K562 (cell line): ENCODE data around the gene LCN1. TPM values are rescaled to one million over a fixed set of nuclear protein-coding genes. Genes with fewer than 3 reads are reported as not detected.

Source experiments
- ATAC-seq: fragments of 200-7000 bp; cut with Tn5 transposase; 3 replicates; pipeline ENCODE4 v1.9.1; 2020; ENCODE audit warnings: moderate library complexity
- BruUV-seq: library from RNA; stranded (reverse); fragments of 400-500 nt; replicated peaks from 2 replicates; lab custom pipeline; 2021; lab: Mats Ljungman, UMichigan
- CTCF ChIA-PET: fragments of 300-600 bp; formaldehyde crosslinking; extraction: SDS; loops from one replicate; lab custom pipeline; 2021; ENCODE audit warnings: low intra/inter-chr PET ratio; lab: Yijun Ruan, JAX
- POLR2A ChIA-PET: fragments of 300-600, 350-650 bp; sonication (Branson Sonifier 250); formaldehyde crosslinking; extraction: SDS; loops from one replicate; lab custom pipeline; 2021; ENCODE audit warnings: antibody characterized with exemption, inconsistent platforms; lab: Yijun Ruan, JAX
- DNase-seq, 4 experiments: peaks; one replicate each; pipeline versions ENCODE4 v3.0.0 to v3.0.0-alpha.2; 2011 to 2018; ENCODE audit warnings: low spot score in 3 of 4, mixed read lengths in 3 of 4; ENCODE audit errors: extremely low read depth in 1 of 4
- FAIRE-seq: peaks from 2 replicates; lab custom pipeline; 2011; peaks lifted over from hg19 to GRCh38; lab: Jason Lieb, UNC
- H2AFZ ChIP-seq: 2 replicates; pipeline ENCODE4 v1.6.0; 2011; ENCODE audit warnings: low read depth, low read length, control low read depth, inconsistent platforms
- H3K27ac ChIP-seq: fragments of 200-600 bp; 3 replicates; pipeline ENCODE4 v1.8.0; 2011; ENCODE audit warnings: low read depth, mild to moderate bottlenecking, control low read depth, inconsistent platforms, low read length, moderate library complexity, mixed read lengths; ENCODE audit errors: extremely low read depth
- H3K27me3 ChIP-seq, 2 experiments: fragments of 300-600 bp in 1 of 2; 2 replicates in 1 of 2; 3 replicates in 1 of 2; pipeline versions ENCODE4 v1.6.0 to v1.8.0; 2011; ENCODE audit warnings: inconsistent platforms in 2 of 2, low read length in 2 of 2, mild to moderate bottlenecking in 1 of 2, mixed read lengths in 1 of 2, moderate library complexity in 1 of 2; ENCODE audit not compliant: control insufficient read depth in 2 of 2, insufficient read depth in 2 of 2
- H3K36me3 ChIP-seq: fragments of 300-600 bp; 3 replicates; pipeline ENCODE4 v1.8.0; 2011; ENCODE audit warnings: mild to moderate bottlenecking, low read length, inconsistent platforms; ENCODE audit not compliant: control insufficient read depth, insufficient read depth
- H3K4me1 ChIP-seq, 2 experiments: fragments of 200-600 bp in 1 of 2; replicated peaks in 1 of 2; 2 replicates in 1 of 2; 3 replicates in 1 of 2; pipeline versions ENCODE4 v1.5.1 to v1.8.0; 2011; ENCODE audit warnings: inconsistent platforms in 2 of 2, low read length in 2 of 2, mild to moderate bottlenecking in 1 of 2, mixed read lengths in 1 of 2, moderate library complexity in 1 of 2; ENCODE audit not compliant: control insufficient read depth in 2 of 2, insufficient read depth in 2 of 2
- H3K4me2 ChIP-seq: 2 replicates; pipeline ENCODE4 v1.6.1; 2011; ENCODE audit warnings: low read length, control low read depth, inconsistent platforms, mixed read lengths; ENCODE audit not compliant: insufficient read depth
- H3K4me3 ChIP-seq: fragments of 200-600 bp; sonication (generic), shearing (Covaris generic); 2 replicates; pipeline ENCODE4 v1.5.1; 2016; ENCODE audit warnings: control low read depth, inconsistent platforms
- H3K79me2 ChIP-seq: fragments of 200-600 bp; 3 replicates; pipeline ENCODE4 v1.8.0; 2011; ENCODE audit warnings: low read length, inconsistent platforms; ENCODE audit not compliant: control insufficient read depth, insufficient read depth
- H3K9ac ChIP-seq, 2 experiments: 2 replicates each; pipeline versions ENCODE4 v1.6.0 to v1.6.1; 2011; ENCODE audit warnings: low read depth in 2 of 2, low read length in 2 of 2, control low read depth in 1 of 2, inconsistent platforms in 1 of 2, mild to moderate bottlenecking in 1 of 2, mixed read lengths in 1 of 2; ENCODE audit not compliant: insufficient read depth in 1 of 2
- H3K9me1 ChIP-seq: one replicate; pipeline ENCODE4 v1.6.0; 2011; ENCODE audit warnings: inconsistent platforms, mild to moderate bottlenecking, low read length, moderate library complexity; ENCODE audit not compliant: control insufficient read depth, insufficient read depth
- H3K9me3 ChIP-seq: replicated peaks from 2 replicates; pipeline ENCODE4 v1.5.1; 2011; ENCODE audit warnings: low read depth, low read length, inconsistent platforms; ENCODE audit not compliant: control insufficient read depth, insufficient read depth
- H4K20me1 ChIP-seq: replicated peaks from 2 replicates; pipeline ENCODE4 v1.6.1; 2011; ENCODE audit warnings: low read length, inconsistent platforms, mixed read lengths; ENCODE audit not compliant: control insufficient read depth, insufficient read depth
- BCLAF1 ChIP-seq, 2 experiments: fragments of 450-650 bp in 1 of 2; IDR thresholded peaks; 2 replicates each; pipeline ENCODE4 v1.6.1; 2011 to 2017; ENCODE audit warnings: low read depth in 2 of 2, antibody characterized with exemption in 1 of 2, borderline replicate concordance in 1 of 2, low read length in 1 of 2, mild to moderate bottlenecking in 1 of 2, mixed read lengths in 1 of 2; ENCODE audit not compliant: control insufficient read depth in 1 of 2
- BRD9 ChIP-seq: fragments of 450-650 bp; IDR thresholded peaks from 2 replicates; pipeline ENCODE4 v1.6.1; 2018; ENCODE audit warnings: low read depth; ENCODE audit not compliant: partially characterized antibody
- ELK1 ChIP-seq: sonication (generic); formaldehyde crosslinking; IDR thresholded peaks from 2 replicates; pipeline ENCODE4 v1.8.1; 2022; ENCODE audit warnings: missing genetic modification reagents
- GABPB1 ChIP-seq: sonication (generic); formaldehyde crosslinking; IDR thresholded peaks from 2 replicates; pipeline ENCODE4 v1.8.0; 2022; ENCODE audit warnings: mild to moderate bottlenecking, missing genetic modification reagents
- GATAD2B ChIP-seq: fragments of 450-650 bp; IDR thresholded peaks from 2 replicates; pipeline ENCODE4 v1.6.1; 2017; ENCODE audit warnings: mild to moderate bottlenecking, borderline replicate concordance
- HMG20A ChIP-seq: fragments of 450-650 bp; formaldehyde crosslinking; conservative IDR thresholded peaks from 2 replicates; pipeline ENCODE4 v1.4.0; 2020; ENCODE audit warnings: mild to moderate bottlenecking, mixed read lengths
- KDM2B ChIP-seq: fragments of 250-450 bp; sonication (Bioruptor Pico); IDR thresholded peaks from 2 replicates; pipeline ENCODE4 v1.8.0; 2021; ENCODE audit warnings: mild to moderate bottlenecking, moderate library complexity
- KDM4B ChIP-seq, 2 experiments: fragments of 450-650 bp in 1 of 2; sonication (generic) in 1 of 2; IDR thresholded peaks; 2 replicates each; pipeline ENCODE4 v1.6.1; 2016 to 2017; ENCODE audit warnings: borderline replicate concordance in 2 of 2, antibody characterized with exemption in 1 of 2, low read depth in 1 of 2, mild to moderate bottlenecking in 1 of 2
- KLF10 ChIP-seq: fragments of 250-450 bp; sonication (Bioruptor Pico); IDR thresholded peaks from 2 replicates; pipeline ENCODE4 v1.6.1; 2021; ENCODE audit warnings: matching md5 sums
- KLF6 ChIP-seq: fragments of 250-450 bp; sonication (Bioruptor Pico); IDR thresholded peaks from 2 replicates; pipeline ENCODE4 v1.4.0; 2020; ENCODE audit warnings: mild to moderate bottlenecking, moderate library complexity, borderline replicate concordance
- MYC ChIP-seq, 2 experiments: fragments of 250-450 bp in 1 of 2; sonication (Bioruptor Pico) in 1 of 2; IDR thresholded peaks; 2 replicates each; pipeline versions ENCODE4 v1.5.1 to v1.6.1; 2012 to 2021; ENCODE audit warnings: low read depth in 2 of 2, borderline replicate concordance in 1 of 2, improper control_type of control experiment in 1 of 2, low read length in 1 of 2, mild to moderate bottlenecking in 1 of 2, moderate library complexity in 1 of 2
- PURB ChIP-seq: sonication (generic); formaldehyde crosslinking; IDR thresholded peaks from 2 replicates; pipeline ENCODE4 v1.9.0; 2021; ENCODE audit warnings: low read depth, mild to moderate bottlenecking, missing genetic modification reagents
- RFX7 ChIP-seq: fragments of 250-450 bp; sonication (Bioruptor Pico); IDR thresholded peaks from 2 replicates; pipeline ENCODE4 v1.5.1; 2021; ENCODE audit warnings: mild to moderate bottlenecking
- TRIM28 ChIP-seq: fragments of 450-650 bp; IDR thresholded peaks from 2 replicates; pipeline ENCODE4 v1.6.1; 2017
- ZNF197 ChIP-seq: fragments of 200-800 bp; sonication (Bioruptor generic); IDR thresholded peaks from 2 replicates; pipeline ENCODE4 v1.6.1; 2016; ENCODE audit warnings: low read depth, missing genetic modification characterization, missing compliant biosample characterization
- ZNF23 ChIP-seq: fragments of 250-450 bp; sonication (Bioruptor Pico); IDR thresholded peaks from 2 replicates; pipeline ENCODE4 v1.4.0; 2020; ENCODE audit warnings: mild to moderate bottlenecking
- WGBS: fragments of 100-300 bp; shearing (Covaris generic); methylation state at CpG from one replicate; pipeline ENCODE4 v1.1.6; 2016; ENCODE audit warnings: low coverage, mixed read lengths; ENCODE audit not compliant: insufficient coverage; ENCODE audit errors: missing lambda C conversion rate; 5-methylcytosine and 5-hydroxymethylcytosine counted together
- in situ Hi-C: fragments of 300-500 bp; cut with MboI; formaldehyde crosslinking; loops from 4 replicates; pipeline ENCODE4 v1.15.0; 2018; ENCODE audit warnings: inconsistent platforms, mixed read lengths
- intact Hi-C: fragments of 100-400 bp; cut with micrococcal nuclease; formaldehyde crosslinking; loops from 2 replicates; pipeline ENCODE4 v1.14.2; 2022
- polyA plus RNA-seq, 8 experiments: library from polyadenylated mRNA; depleted of rRNA in 4 of 8; stranded (reverse) in 5 of 8; unstranded in 3 of 8; fragments of >200 nt; fragmentation: Nextera tagmentation in 2 of 8; fragmentation: Illumina TruSeq in 1 of 8; extraction: Ambion mirVana in 2 of 8; extraction: Trizol in 1 of 8; gene quantifications; 2 replicates each; pipeline versions ENCODE4 v1.2.1 to v1.2.3, GENCODE V29; 2011 to 2014; ENCODE audit warnings: inconsistent platforms in 1 of 8, missing spikeins in 1 of 8
- total RNA-seq, 7 experiments: library from RNA; depleted of rRNA in 6 of 7; stranded (reverse); fragments of >200 nt in 6 of 7; fragmentation: Illumina TruSeq in 2 of 7; extraction: Trizol in 2 of 7; gene quantifications; 2 replicates each; pipeline versions ENCODE4 v1.2.1 to v1.2.3, GENCODE V29; 2011 to 2021; ENCODE audit warnings: low replicate concordance in 1 of 7

The LCN1 gene
- total and polyA plus RNA-seq, 9 of the 15 experiments (the other 6 are each of a cell fraction or from before 2014, with no cell fraction given) = not detected

- peak overlapping the region; percentile 73 for H3K27ac ChIP-seq
- BruUV-seq = no TSS peak
- 1% methylated on average over 39 of the region's 76 CpGs for WGBS
- peak; percentile 77 for FAIRE-seq
- in situ Hi-C loops (no loop called here), intact Hi-C loops (no loop called here)
- H2AFZ ChIP-seq = peak overlapping the region; percentile 85
- peaks cover 21% of the 10 kb centered on the region; the same call in 1 of the 3 replicates for H3K36me3 ChIP-seq
- H3K4me3 ChIP-seq = peak overlapping the region; percentile 68
- peak; percentile 86 for ATAC-seq
- ChIA-PET CTCF (no interaction called here), POLR2A (interaction anchor here (0.6 to 2.8 kb wide), 7 partner anchors 10 to 109 kb away, joined by 3 to 13 read pairs (median 3); no protein-coding TSS in a partner anchor)
- no peaks in the 10 kb centered on the region for H3K27me3 ChIP-seq
- H3K9ac ChIP-seq = peak overlapping the region; percentile 75 to 96
- peaks cover 23% of the 10 kb centered on the region for H3K79me2 ChIP-seq
- peak; percentile 56 to 70 (median 56) for DNase-seq
- no peaks in the 10 kb centered on the region for H3K9me1 ChIP-seq
- H3K9me3 ChIP-seq = no peaks in the 10 kb centered on the region
- H3K4me1 ChIP-seq = peaks cover 3 to 38% of the 10 kb centered on the region in 2 experiments; a peak in 4 of 5 replicates
- no peaks in the 10 kb centered on the region for H4K20me1 ChIP-seq
- H3K4me2 ChIP-seq = peak overlapping the region; percentile 84
- TF ChIP-seq MYC (IDR thresholded peaks at IDR 0.05; ENCODE audit: low read depth, low read length) (no peak), MYC (CRISPR knock-in tag; IDR thresholded peaks at IDR 0.05; ENCODE audit: borderline replicate concordance, low read depth) (no peak), KLF6 (CRISPR knock-in tag) (no peak), GATAD2B (peak; percentile 42; the same call in 1 of the 2 replicates), PURB (CRISPR knock-in tag) (no peak), GABPB1 (no peak), RFX7 (CRISPR knock-in tag) (no peak), BCLAF1 (IDR thresholded peaks at IDR 0.05; ENCODE audit: borderline replicate concordance in 1 of 2, control insufficient read depth in 1 of 2, low read depth in 2 of 2, low read length in 1 of 2) (no peak), BRD9 (peak; percentile 19), TRIM28 (no peak), KDM4B (IDR thresholded peaks at IDR 0.05; ENCODE audit: borderline replicate concordance in 2 of 2, low read depth in 1 of 2) (no peak), ZNF197 (CRISPR knock-in tag) (no peak), ZNF23 (CRISPR knock-in tag) (no peak), KDM2B (CRISPR knock-in tag) (no peak), ELK1 (CRISPR knock-in tag) (no peak), KLF10 (CRISPR knock-in tag) (no peak), HMG20A (CRISPR knock-in tag) (no peak)
Measured at GRCh38 chr9:135480071-135480939, 40.9 kb upstream of the LCN1 start.
